Activated CD4-positive, alpha-beta T cell treated with anti-CD3 and anti-CD28 coated beads, Interleukin-2, amount 50 U/mL, for 16 hours (primary cell): Measurements from ENCODE around the gene F8.

Experiments used
- DNase-seq: peaks from one replicate; pipeline ENCODE4 v3.0.0-alpha.2; 2020

F8 gene

GRCh38 chrX:155022585-155022984 lies at the start of gene F8:
TSS of gene F8 (minus strand) at chrX:155022723. CDS start at chrX:155022552, 171 bp downstream.
- no peak for DNase-seq

DNA sequence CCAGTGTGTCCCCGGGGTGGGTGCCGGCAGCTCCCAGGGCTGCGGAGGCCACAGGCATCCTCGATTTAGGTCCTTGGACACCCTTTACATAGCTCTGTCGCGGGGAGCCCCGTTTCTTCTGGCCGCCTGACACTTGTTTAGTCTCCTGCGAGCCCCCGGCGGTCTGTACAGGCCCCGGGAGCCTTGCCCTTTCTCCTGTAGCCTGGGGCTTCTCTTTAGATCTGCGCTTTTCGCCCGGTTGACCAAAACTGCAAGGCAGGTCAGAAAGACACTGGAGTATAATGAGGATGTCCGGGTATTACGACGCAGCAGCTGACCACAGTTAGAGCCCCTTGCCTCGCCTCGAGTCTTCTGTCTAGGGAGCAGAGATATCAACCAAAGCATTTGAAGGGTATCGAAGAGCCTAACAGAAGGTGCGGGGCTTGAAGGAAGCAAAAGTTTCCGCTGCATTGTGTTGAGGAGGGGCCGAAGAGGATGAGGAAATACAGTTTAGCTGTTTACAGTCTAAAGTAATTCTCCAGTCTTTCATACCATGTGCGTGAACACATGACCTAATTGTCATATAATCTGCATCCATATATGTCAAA lies 49.3 kb upstream of the F8 start:
- no peak for DNase-seq

GRCh38 chrX:155070975-155071693 lies 48.6 kb upstream of the F8 start, which contains the start of the genes BRCC3, CMC4 and MTCP1:
TSS of gene BRCC3 (plus strand) at chrX:155071508. CDS start at chrX:155071528, 20 bp downstream.
TSS of gene CMC4 (minus strand) at chrX:155071136. CDS start at chrX:155064023, 7,113 bp downstream.
TSS of gene MTCP1 (minus strand) at chrX:155071136. CDS start at chrX:155066010, 5,126 bp downstream.
- DNase-seq, result peak; percentile 83

GRCh38 chrX:155070663-155070974 lies 48.1 kb upstream of the F8 start:
- DNase-seq, result no peak

DNA sequence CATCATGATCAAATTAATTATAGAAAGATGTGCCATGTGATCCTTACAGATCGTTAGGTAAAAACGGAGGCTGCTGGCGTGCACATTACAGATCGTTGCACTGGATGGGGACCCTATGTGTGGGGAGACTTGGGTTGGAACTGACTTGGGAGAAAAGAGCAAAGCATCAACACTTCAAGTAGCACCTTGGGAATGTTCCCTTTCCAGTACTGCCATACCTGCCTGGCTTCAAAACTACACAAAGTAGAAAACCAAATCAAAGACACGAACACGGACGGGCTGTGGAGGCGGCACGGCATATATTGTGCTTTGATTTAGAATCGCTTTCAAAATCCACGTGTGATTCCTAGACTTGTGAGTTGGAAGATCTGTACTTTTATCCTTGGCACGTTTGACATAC lies 47.5 kb upstream of the F8 start:
- no peak for DNase-seq

DNA sequence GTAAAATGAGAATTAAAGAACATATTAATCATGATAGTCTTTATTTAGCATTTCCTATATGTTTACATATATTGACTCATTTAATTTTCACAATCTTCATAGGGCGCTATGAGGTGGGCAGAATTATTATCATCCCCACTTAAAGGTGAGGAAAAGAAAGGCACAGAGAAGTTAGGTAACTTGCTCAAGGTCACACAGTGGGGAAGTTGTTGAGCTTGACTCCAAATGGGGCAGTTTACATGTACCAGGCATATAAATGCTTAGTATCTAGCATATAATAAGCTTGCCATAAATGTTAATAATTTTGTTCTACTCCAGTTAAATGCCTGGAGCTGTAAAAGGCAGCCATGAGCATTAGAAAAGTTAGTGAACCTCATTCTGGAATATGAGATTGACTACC lies 46.9 kb upstream of the F8 start:
- DNase-seq, result no peak

- DNase-seq, result no peak
Measured at GRCh38 chrX:155068165-155068564, 45.6 kb upstream of the F8 start.

GRCh38 chrX:155065035-155065734 lies 42.7 kb upstream of the F8 start:
- no peak for DNase-seq

- no peak for DNase-seq
Measured at GRCh38 chrX:155061760-155062159, 39.2 kb upstream of the F8 start.

DNA sequence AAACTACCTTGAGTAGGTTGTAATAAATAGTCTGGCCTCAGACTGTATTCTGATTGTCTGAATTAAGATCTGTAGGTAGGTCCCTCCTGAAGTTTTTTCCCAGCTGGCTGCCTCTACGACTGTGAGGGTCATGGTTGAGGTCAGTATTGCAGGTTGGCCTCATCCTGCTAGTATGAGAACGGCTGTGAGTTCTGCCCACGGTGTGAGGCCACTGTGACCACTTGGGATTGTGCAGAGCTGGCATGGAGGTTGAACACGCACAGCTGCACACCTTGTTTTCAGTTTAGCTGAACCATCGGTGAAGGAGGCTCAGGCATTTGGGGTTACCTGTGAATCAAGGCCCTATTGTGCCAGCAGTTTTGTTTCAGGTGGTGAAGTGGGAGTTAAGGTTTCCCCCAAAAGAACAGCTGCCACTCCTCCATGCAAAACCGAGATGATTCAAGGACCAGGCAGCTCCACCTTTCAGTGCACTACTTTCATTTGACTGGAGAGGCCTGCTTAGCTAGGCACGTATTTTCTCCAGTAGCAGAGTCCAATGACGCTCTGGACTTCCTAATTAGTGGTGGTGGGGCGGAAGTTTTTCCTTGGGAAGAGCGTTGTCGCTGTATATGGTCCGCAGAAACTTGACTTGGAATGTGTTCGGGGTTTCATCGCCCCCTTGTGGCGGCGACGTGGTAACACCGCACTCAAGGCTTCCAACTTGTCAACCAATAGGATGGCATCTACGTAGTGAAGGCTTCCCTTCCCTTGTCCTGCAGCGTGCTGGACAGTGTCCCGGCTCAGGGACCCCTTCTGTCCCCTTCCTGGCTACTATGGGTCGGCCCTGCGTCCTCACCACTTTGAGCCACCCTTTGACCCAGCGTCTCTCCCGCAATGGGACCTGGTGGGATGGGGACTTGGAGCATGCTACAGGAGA lies 34.6 kb upstream of the F8 start:
- peak; percentile 58 for DNase-seq

GRCh38 chrX:155056471-155056870 lies 33.9 kb upstream of the F8 start:
- DNase-seq, result peak; percentile 29

DNA sequence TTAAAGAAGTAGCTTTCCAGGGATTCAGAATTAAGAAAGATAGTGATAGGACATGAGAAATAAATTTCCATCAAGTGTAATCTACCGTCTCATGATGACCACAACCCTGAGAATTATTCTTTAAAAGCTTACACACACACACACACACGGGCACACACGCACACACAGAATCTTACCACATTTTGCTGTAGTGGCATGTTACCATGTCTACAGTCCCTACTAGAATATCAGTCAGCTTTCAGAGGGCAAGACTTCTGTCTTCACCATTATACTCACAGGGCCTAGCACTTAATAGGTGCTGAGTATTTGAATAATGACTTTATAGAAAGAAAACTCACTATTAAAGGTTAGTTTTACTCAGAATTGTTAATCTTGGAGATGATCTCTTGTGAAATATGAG lies 33.0 kb upstream of the F8 start:
- no peak for DNase-seq

- no peak for DNase-seq
Measured at GRCh38 chrX:155054255-155054654, 31.7 kb upstream of the F8 start.

- no peak for DNase-seq
Measured at GRCh38 chrX:155053656-155054055, 31.1 kb upstream of the F8 start.

DNA sequence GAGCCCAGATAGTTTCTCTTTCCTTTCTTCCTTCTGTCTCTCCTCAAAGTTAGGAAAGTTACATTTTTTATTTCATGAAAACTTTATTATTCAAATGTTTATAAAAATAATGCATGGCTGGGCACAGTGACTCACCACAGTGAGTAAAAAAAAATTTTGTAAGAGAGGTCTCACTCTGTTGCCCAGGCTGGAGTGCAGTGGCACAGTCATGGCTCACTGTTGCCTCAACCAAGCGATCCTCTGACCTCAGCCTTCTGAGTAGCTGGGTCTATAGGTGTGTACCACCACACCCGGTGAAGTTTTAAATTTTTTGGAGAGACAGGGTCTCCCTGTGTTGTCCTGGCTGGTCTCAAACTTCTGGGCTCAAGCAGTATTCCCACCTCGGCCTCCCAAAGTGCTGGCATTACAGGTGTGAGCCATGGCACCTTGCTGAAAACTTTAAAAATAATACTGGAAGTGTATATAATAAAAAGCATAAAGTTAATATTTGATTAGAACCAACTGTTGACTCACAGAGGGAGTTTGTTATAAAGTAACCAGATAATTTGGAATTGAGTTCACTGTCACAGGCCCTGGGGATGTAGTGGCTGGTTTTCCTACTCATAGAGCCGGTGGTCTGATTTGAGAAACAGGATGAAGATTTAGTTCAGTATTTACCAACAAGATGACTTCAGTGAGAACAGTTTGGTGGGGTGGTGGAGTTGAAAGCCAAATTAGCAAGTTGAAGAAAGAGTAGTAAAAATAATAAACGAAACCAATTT lies 30.4 kb upstream of the F8 start:
- no peak for DNase-seq

GRCh38 chrX:155048977-155049619 lies 26.6 kb upstream of the F8 start:
- DNase-seq, result peak; percentile 47

GRCh38 chrX:155046811-155047528 lies 24.4 kb upstream of the F8 start:
- DNase-seq, result no peak

- no peak for DNase-seq
Measured at GRCh38 chrX:155046129-155046810, 23.7 kb upstream of the F8 start.

- no peak for DNase-seq
Measured at GRCh38 chrX:155035688-155036087, 13.2 kb upstream of the F8 start.

- no peak for DNase-seq
Measured at GRCh38 chrX:155031657-155032056, 9.1 kb upstream of the F8 start.
